HEK293 (cell line): ENCODE results near the gene ARSB.
A peak's percentile ranks its signal among the peaks of the same experiment; 100 is the strongest.

Source experiments
- CTCF ChIA-PET: fragments of 350-600 bp; formaldehyde crosslinking; extraction: SDS; loops from one replicate; lab custom pipeline; 2021; ENCODE audit warnings: antibody characterized with exemption; lab: Yijun Ruan, JAX
- POLR2A ChIA-PET: fragments of 300-600 bp; formaldehyde crosslinking; extraction: SDS; loops from one replicate; lab custom pipeline; 2020; ENCODE audit warnings: antibody characterized with exemption, inconsistent platforms; lab: Yijun Ruan, JAX
- H3K27ac ChIP-seq: fragments of 200-500 bp; sonication (Bioruptor generic); 2 replicates; pipeline ENCODE4 v1.5.1; 2014; ENCODE audit warnings: low read depth, low read length, control low read depth, inconsistent platforms; ENCODE audit errors: extremely low read depth
- H3K36me3 ChIP-seq, 2 experiments: fragments of 200-500 bp in 1 of 2; sonication (Bioruptor generic) in 1 of 2; 1 replicate in 1 of 2; 2 replicates in 1 of 2; pipeline ENCODE4 v1.5.1; 2014 to 2017; ENCODE audit warnings: inconsistent platforms in 2 of 2, low read length in 2 of 2; ENCODE audit not compliant: control insufficient read depth in 2 of 2, insufficient read depth in 1 of 2
- H3K4me1 ChIP-seq: fragments of 200-500 bp; sonication (Bioruptor generic); 2 replicates; pipeline ENCODE4 v1.5.1; 2014; ENCODE audit warnings: mild to moderate bottlenecking, low read length, inconsistent platforms; ENCODE audit not compliant: control insufficient read depth, insufficient read depth
- H3K4me3 ChIP-seq: 2 replicates; pipeline ENCODE4 v1.5.1; 2011; ENCODE audit warnings: low read depth, mild to moderate bottlenecking, control low read depth, low read length, moderate library complexity
- H3K9me3 ChIP-seq: fragments of 200-500 bp; sonication (Bioruptor generic); 2 replicates; pipeline ENCODE4 v1.5.1; 2014; ENCODE audit warnings: low read depth, low read length, inconsistent platforms; ENCODE audit not compliant: control insufficient read depth, insufficient read depth
- GLIS1 ChIP-seq: fragments of 450-650 bp; formaldehyde crosslinking; IDR thresholded peaks from 2 replicates; pipeline ENCODE4 v1.5.1; 2016; ENCODE audit warnings: missing biosample characterization, missing genetic modification characterization
- SCRT2 ChIP-seq: fragments of 450-650 bp; formaldehyde crosslinking; IDR thresholded peaks from 2 replicates; pipeline ENCODE4 v1.5.1; 2016; ENCODE audit warnings: missing biosample characterization, missing genetic modification characterization
- TCF7L2 ChIP-seq: IDR thresholded peaks from 2 replicates; pipeline ENCODE4 v1.6.1; 2011; ENCODE audit warnings: low read depth, mild to moderate bottlenecking, inconsistent platforms, low read length, moderate library complexity, borderline replicate concordance
- WT1 ChIP-seq: fragments of 450-650 bp; formaldehyde crosslinking; IDR thresholded peaks from 2 replicates; pipeline ENCODE4 v1.5.1; 2016; ENCODE audit warnings: missing biosample characterization, missing genetic modification characterization
- ZBTB1 ChIP-seq: fragments of 450-650 bp; formaldehyde crosslinking; IDR thresholded peaks from 2 replicates; pipeline ENCODE4 v1.5.1; 2016; ENCODE audit warnings: missing biosample characterization, missing genetic modification characterization
- ZEB2 ChIP-seq: fragments of 450-650 bp; formaldehyde crosslinking; IDR thresholded peaks from 2 replicates; pipeline ENCODE4 v1.5.1; 2016; ENCODE audit warnings: missing biosample characterization, missing genetic modification characterization
- ZFHX2 ChIP-seq: fragments of 450-650 bp; formaldehyde crosslinking; conservative IDR thresholded peaks from 2 replicates; pipeline ENCODE4 v1.5.1; 2016; ENCODE audit warnings: missing biosample characterization, missing genetic modification characterization
- ZIC2 ChIP-seq: fragments of 450-650 bp; formaldehyde crosslinking; IDR thresholded peaks from 2 replicates; pipeline ENCODE4 v1.5.1; 2016; ENCODE audit warnings: missing biosample characterization, missing genetic modification characterization
- ZNF140 ChIP-seq: fragments of 450-650 bp; formaldehyde crosslinking; IDR thresholded peaks from 2 replicates; pipeline ENCODE4 v1.5.1; 2016; ENCODE audit warnings: missing biosample characterization, missing genetic modification characterization
- ZNF184 ChIP-seq: fragments of 450-650 bp; IDR thresholded peaks from 2 replicates; pipeline ENCODE4 v1.5.1; 2018; ENCODE audit warnings: missing biosample characterization, mild to moderate bottlenecking, missing genetic modification characterization
- ZNF23 ChIP-seq: fragments of 450-650 bp; formaldehyde crosslinking; IDR thresholded peaks from 2 replicates; pipeline ENCODE4 v1.5.1; 2016; ENCODE audit warnings: missing biosample characterization, missing genetic modification characterization, borderline replicate concordance
- ZNF350 ChIP-seq: fragments of 450-650 bp; formaldehyde crosslinking; IDR thresholded peaks from 2 replicates; pipeline ENCODE4 v1.5.0; 2017; ENCODE audit warnings: missing biosample characterization, mild to moderate bottlenecking, missing genetic modification characterization
- ZNF426 ChIP-seq: fragments of 450-650 bp; formaldehyde crosslinking; IDR thresholded peaks from 2 replicates; pipeline ENCODE4 v1.5.1; 2017; ENCODE audit warnings: missing biosample characterization, missing genetic modification characterization, mild to moderate bottlenecking, inconsistent platforms, moderate library complexity
- ZNF473 ChIP-seq: fragments of 450-650 bp; formaldehyde crosslinking; IDR thresholded peaks from 2 replicates; pipeline ENCODE4 v1.5.1; 2017; ENCODE audit warnings: missing biosample characterization, missing genetic modification characterization
- ZNF571 ChIP-seq: fragments of 450-650 bp; formaldehyde crosslinking; IDR thresholded peaks from 2 replicates; pipeline ENCODE4 v1.5.0; 2017; ENCODE audit warnings: missing biosample characterization, missing genetic modification characterization
- ZNF585B ChIP-seq: fragments of 450-650 bp; formaldehyde crosslinking; IDR thresholded peaks from 2 replicates; pipeline ENCODE4 v1.5.1; 2016; ENCODE audit warnings: missing biosample characterization, missing genetic modification characterization
- ZNF610 ChIP-seq: fragments of 450-650 bp; formaldehyde crosslinking; IDR thresholded peaks from 2 replicates; pipeline ENCODE4 v1.5.1; 2016; ENCODE audit warnings: missing biosample characterization, missing genetic modification characterization, borderline replicate concordance
- ZNF747 ChIP-seq: fragments of 450-650 bp; formaldehyde crosslinking; IDR thresholded peaks from 2 replicates; pipeline ENCODE4 v1.5.1; 2016; ENCODE audit warnings: missing biosample characterization, missing genetic modification characterization
- ZNF768 ChIP-seq: fragments of 450-650 bp; formaldehyde crosslinking; IDR thresholded peaks from 2 replicates; pipeline ENCODE4 v1.5.1; 2018; ENCODE audit warnings: missing biosample characterization, mild to moderate bottlenecking, missing genetic modification characterization
- ZNF776 ChIP-seq: fragments of 450-650 bp; formaldehyde crosslinking; IDR thresholded peaks from 2 replicates; pipeline ENCODE4 v1.5.0; 2017; ENCODE audit warnings: missing biosample characterization, missing genetic modification characterization, borderline replicate concordance
- TF ChIP-seq, protein P1 (sequence below): fragments of 450-650 bp; formaldehyde crosslinking; IDR thresholded peaks from 2 replicates; pipeline ENCODE4 v1.5.1; 2016; ENCODE audit warnings: missing biosample characterization, missing genetic modification characterization, borderline replicate concordance

ARSB gene

DNA sequence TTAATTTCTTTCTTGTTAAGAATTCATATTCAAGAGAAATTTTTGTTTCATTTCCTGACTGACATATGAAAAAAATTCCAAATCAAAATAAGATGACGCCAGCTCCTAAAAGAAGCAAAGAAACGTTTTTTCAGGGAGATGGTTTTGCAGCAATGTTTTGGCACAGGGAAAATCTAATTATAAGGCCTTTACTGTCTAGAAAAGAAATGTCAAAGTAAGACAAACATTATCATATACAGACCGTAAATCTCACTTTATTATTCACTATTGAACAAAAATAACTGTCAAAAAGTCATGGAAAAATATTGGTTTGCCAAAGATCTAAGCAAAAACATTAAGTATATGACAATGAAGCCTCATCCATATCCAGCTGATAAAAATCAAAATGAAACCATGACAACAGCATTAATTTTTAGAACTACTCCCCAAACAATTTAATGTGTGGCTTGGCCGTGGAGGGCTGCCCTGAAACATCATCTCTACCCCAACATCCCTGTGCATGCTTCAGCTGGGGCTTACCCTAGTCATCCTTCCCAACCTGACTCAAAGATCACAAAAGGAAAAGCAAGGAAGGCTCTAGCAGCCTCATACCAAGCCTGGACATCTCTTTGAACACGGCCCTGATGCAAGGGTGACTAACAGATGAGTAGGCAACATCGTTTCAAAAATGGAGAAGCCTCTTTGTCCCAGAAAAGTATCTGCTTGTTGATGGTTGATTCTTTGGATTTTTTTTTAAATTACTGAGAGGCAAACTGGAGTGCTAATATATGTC lies 95.6 kb downstream of the ARSB start:
- Histone ChIP-seq H3K4me3 (no peak overlapping the region), H3K4me1 (no peaks in the 10 kb centered on the region), H3K27ac (no peak overlapping the region), H3K36me3 (no peaks in the 10 kb centered on the region), H3K9me3 (no peaks in the 10 kb centered on the region)
- CTCF ChIA-PET: interaction anchor here (0.6 to 2.1 kb wide), 7 partner anchors 9 to 355 kb away, joined by 3 to 9 read pairs (median 3); no protein-coding TSS in a partner anchor
- POLR2A ChIA-PET: no interaction called here
- TF ChIP-seq ZNF747 (no peak), ZNF776 (tag by site-specific recombination) (no peak), ZNF140 (tag by site-specific recombination) (no peak), SCRT2 (tag by site-specific recombination) (no peak), ZNF473 (tag by site-specific recombination) (no peak), ZNF571 (tag by site-specific recombination) (no peak)
- TF ChIP-seq, protein P1, sequence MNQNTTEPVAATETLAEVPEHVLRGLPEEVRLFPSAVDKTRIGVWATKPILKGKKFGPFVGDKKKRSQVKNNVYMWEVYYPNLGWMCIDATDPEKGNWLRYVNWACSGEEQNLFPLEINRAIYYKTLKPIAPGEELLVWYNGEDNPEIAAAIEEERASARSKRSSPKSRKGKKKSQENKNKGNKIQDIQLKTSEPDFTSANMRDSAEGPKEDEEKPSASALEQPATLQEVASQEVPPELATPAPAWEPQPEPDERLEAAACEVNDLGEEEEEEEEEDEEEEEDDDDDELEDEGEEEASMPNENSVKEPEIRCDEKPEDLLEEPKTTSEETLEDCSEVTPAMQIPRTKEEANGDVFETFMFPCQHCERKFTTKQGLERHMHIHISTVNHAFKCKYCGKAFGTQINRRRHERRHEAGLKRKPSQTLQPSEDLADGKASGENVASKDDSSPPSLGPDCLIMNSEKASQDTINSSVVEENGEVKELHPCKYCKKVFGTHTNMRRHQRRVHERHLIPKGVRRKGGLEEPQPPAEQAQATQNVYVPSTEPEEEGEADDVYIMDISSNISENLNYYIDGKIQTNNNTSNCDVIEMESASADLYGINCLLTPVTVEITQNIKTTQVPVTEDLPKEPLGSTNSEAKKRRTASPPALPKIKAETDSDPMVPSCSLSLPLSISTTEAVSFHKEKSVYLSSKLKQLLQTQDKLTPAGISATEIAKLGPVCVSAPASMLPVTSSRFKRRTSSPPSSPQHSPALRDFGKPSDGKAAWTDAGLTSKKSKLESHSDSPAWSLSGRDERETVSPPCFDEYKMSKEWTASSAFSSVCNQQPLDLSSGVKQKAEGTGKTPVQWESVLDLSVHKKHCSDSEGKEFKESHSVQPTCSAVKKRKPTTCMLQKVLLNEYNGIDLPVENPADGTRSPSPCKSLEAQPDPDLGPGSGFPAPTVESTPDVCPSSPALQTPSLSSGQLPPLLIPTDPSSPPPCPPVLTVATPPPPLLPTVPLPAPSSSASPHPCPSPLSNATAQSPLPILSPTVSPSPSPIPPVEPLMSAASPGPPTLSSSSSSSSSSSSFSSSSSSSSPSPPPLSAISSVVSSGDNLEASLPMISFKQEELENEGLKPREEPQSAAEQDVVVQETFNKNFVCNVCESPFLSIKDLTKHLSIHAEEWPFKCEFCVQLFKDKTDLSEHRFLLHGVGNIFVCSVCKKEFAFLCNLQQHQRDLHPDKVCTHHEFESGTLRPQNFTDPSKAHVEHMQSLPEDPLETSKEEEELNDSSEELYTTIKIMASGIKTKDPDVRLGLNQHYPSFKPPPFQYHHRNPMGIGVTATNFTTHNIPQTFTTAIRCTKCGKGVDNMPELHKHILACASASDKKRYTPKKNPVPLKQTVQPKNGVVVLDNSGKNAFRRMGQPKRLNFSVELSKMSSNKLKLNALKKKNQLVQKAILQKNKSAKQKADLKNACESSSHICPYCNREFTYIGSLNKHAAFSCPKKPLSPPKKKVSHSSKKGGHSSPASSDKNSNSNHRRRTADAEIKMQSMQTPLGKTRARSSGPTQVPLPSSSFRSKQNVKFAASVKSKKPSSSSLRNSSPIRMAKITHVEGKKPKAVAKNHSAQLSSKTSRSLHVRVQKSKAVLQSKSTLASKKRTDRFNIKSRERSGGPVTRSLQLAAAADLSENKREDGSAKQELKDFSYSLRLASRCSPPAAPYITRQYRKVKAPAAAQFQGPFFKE (tag by site-specific recombination): no peak

DNA sequence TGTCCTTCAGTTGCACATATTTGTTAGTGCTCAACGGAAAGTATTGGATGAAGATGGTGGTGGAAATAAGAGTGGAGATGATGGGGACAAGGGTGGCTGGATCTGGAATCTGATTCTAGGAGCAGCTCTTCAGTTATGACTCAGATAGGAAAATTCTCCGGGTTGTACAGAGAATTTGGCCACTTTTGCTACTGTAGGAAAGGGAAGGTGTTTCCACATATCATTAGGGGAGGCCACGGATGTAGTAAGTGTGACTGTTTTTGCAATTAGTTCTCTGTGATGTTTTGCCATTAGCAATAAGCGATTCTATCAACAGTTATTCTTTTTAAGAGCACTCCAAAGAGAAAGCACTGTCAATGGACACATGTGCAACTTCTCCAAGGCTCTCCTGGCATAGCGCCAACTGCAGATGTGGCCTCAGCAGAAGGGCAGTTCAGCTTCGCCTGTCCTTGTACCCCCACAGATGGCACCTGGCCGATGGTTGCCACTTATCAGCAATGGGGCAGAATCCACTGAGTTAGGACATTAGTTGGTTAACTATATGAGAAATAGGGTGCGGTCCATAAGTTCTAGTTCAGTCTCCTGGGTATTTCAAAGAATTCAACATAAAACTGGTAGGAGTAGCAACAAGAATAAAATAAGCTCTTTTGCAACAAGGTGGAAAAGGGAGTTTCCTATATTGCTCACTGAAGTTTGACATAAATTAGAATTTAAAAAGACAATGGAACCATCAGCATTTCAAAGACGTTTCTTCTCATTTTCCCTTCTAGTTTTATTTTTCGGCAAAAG lies 96.3 kb downstream of the ARSB start:
- POLR2A ChIA-PET: no interaction called here

GRCh38 chr5:78887384-78888118 lies 97.6 kb downstream of the ARSB start:
- no peak overlapping the region for H3K27ac ChIP-seq
- ChIA-PET CTCF (interaction anchor here (0.7 to 2.7 kb wide), 5 partner anchors 9 to 78 kb away, joined by 3 to 16 read pairs (median 5); no protein-coding TSS in a partner anchor), POLR2A (no interaction called here)
- H3K4me3 ChIP-seq: no peak overlapping the region
- TF ChIP-seq ZNF426 (tag by site-specific recombination) (no peak), GLIS1 (no peak), ZEB2 (tag by site-specific recombination) (no peak), WT1 (tag by site-specific recombination) (no peak), ZNF23 (tag by site-specific recombination) (no peak), TCF7L2 (no peak), ZNF585B (tag by site-specific recombination) (no peak), ZIC2 (no peak), ZNF610 (tag by site-specific recombination) (no peak), ZBTB1 (tag by site-specific recombination) (no peak), ZNF768 (tag by site-specific recombination) (no peak), ZNF184 (tag by site-specific recombination) (no peak), ZFHX2 (tag by site-specific recombination) (no peak)
- no peaks in the 10 kb centered on the region for H3K4me1 ChIP-seq
- H3K36me3 ChIP-seq: no peaks in the 10 kb centered on the region
- H3K9me3 ChIP-seq: no peaks in the 10 kb centered on the region

More for the DNA sequence above, 96.3 kb downstream of the ARSB start:
- no peak overlapping the region for H3K27ac ChIP-seq
- CTCF ChIA-PET: interaction anchor here (0.6 to 1.7 kb wide), 8 partner anchors 8 to 486 kb away, joined by 3 to 6 read pairs (median 3); no protein-coding TSS in a partner anchor
- no peak for TF ChIP-seq WT1 (tag by site-specific recombination)
- TF ChIP-seq ZNF350: peak; percentile 38; the same call in 1 of the 2 replicates
- H3K4me3 ChIP-seq: no peak overlapping the region
- H3K4me1 ChIP-seq: no peaks in the 10 kb centered on the region
- H3K9me3 ChIP-seq: no peaks in the 10 kb centered on the region
- no peaks in the 10 kb centered on the region for H3K36me3 ChIP-seq
